HG03439 (cell line): ENCODE measurements around the gene COL8A1.
"Not testable (repeated sequence)": the region's sequence is repeated elsewhere in the genome, so short reads cannot be mapped to it uniquely, and the experiment has no call there.

Experiments used
- ATAC-seq: cut with Tn5 transposase; IDR thresholded peaks from one replicate; pipeline ENCODE4 v1.9.1; 2021; ENCODE audit warnings: mild to moderate bottlenecking, moderate library complexity; ENCODE audit not compliant: unreplicated experiment

The COL8A1 gene

DNA sequence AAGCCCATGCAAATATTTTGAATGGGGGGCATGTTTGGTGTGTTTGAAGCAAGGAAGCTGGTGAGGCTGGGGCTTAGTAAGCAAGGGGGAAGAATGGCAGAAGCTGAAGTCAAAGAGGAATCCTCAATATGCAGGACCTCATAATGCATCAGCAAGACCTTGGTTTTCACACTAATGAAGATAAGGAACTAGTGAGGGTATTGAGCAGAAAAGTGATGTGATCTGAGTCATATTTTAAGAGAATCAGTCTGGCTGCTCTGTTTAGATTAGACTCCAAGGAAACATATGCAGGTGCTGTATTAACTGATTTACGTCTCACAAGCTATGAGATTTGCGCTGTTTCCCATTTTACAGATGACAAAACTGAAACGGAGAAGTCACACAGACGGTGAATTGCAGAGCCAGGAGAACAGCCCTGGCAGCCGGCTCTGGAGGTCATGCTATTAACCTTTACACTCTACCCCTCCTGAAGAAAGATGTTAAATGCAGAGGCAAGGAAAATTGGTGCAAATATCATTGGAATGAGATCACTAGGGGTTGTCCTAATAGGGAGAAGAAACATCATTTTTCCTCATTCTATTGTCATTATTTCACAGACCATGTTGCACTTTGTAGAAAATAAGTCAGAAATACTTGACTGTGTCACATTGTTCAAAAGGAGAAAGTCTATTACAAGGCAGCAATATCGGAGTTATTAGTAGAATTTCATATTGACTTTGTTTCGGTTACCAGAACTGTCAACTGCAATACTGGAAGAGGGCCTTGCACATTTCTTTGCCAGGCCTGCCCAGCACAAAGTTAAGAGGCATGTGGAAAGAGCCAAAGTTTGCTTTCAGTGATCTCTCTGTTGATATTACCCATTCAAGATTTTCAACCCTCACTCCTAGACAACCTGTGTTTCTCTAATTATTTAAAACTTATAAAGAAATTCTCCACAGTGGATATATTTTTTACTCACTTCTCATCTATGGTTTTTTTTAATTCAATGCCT, 64.9 kb downstream of the COL8A1 start:
- ATAC-seq: no peak

DNA sequence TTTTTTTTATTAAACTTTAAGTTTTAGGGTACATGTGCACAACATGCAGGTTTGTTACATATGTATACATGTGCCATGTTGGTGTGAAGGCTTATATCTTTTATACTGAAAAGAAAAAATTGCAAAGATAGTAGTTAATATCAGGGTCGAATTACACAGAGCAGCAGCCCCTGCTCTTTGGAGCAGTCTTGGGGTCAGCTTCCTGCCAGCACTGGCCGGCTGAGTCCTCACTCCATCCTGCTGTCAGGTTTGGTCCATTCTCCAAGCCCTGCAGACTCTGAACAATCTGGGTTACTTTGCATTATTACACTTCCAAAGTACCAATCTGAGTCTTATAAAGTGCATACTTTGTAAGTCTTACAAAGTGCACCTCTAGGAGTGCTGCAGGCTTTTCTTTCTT, 66.0 kb downstream of the COL8A1 start:
- no peak for ATAC-seq

DNA sequence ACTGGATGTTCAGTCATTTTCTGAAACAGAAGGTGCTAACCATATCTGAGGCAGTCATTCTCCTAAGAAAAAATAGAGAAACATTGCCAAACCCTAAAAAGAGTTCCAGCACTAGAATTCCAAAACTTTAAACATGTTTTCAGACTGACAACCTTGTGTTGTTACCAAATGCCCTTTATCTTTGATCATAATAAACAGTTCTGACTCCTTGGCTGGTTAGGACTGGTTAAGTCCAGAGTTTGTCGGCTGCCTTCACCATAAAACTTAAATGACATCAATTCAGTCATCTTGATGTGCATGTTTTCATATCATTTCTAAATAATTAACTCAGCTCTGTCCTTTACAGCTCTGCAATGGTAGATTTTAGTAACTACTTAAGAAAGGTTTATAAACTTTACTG, 68.0 kb downstream of the COL8A1 start:
- ATAC-seq: no peak

DNA sequence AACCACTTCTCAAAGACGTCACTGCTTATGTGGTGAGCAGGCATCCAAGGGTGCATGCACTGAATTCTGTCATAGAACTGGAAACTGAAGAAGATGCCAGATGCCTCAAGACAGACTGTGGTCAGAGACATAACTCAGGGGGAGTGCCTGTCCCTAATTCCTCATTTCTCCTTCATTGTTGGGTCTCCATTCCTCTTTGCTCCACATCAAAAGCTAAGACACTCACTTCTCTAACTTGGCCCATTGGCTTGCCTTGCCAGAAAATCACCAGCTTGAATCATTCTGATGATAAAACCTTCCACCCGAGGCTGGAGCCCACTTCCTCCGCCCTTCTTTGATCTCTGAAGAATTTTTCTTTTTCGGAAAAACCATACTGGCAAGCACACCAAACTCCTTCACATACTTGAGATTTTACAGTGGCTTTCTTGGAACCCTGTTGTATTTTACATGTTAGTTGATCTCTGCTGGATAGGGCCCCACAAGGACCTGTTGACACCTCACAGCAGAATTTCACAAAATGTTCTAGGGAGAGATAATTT, 69.9 kb downstream of the COL8A1 start:
- no peak for ATAC-seq

DNA sequence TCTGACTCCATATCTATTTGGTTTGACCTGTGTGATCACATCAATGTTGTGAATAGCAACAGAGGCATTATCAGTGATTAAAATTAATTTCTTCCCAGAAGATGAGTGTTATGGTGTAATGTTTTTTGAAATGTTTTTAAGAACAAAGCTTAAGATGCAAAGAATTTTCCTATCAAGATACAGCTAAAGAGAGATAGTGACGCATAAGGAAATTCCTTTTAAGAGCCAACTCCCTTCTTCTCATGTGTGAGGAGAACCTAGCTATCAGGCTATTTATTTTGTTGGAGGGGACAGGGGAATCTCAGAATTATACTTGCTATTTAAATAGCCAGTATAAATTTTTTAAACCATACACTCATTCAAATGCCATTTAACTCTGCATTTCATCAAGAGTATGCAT, 71.3 kb downstream of the COL8A1 start:
- no peak for ATAC-seq

DNA sequence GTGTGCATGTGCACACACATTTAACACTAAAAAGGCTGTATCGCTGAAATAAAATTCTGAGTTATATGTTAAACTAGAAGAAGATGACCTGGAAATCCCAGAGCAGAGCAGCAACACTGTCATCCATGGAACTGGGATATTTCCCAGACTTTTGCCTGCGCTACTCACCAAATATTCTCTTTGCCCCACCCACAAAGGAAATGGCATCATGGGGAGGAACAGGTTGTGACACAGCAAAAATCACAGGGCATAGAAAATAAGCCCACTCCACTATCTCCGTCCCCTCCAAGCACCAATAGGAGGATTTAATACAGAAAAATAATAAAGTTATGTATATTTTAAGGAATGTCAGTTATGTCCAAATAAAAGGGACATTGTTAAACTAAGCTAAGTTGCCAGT, 71.7 kb downstream of the COL8A1 start:
- no peak for ATAC-seq

DNA sequence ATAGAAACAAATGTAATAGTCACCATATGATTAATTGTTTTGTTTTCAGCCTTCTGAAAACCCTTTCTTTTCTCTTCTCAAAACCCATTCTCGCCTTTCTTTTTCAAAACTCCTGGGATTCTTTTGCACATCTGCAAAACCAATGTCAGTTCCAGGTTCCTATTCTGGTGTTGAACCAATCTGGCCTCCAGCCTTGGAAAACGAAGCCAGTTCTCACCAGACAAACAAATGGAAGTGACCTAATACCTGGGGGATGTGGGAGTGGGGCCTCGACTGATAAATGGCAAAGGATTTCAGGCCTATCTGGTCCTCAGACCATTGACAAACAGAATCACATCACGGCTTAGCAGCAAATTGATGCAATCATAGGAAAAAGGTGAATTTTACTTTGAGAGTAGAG, 73.0 kb downstream of the COL8A1 start:
- no peak for ATAC-seq

DNA sequence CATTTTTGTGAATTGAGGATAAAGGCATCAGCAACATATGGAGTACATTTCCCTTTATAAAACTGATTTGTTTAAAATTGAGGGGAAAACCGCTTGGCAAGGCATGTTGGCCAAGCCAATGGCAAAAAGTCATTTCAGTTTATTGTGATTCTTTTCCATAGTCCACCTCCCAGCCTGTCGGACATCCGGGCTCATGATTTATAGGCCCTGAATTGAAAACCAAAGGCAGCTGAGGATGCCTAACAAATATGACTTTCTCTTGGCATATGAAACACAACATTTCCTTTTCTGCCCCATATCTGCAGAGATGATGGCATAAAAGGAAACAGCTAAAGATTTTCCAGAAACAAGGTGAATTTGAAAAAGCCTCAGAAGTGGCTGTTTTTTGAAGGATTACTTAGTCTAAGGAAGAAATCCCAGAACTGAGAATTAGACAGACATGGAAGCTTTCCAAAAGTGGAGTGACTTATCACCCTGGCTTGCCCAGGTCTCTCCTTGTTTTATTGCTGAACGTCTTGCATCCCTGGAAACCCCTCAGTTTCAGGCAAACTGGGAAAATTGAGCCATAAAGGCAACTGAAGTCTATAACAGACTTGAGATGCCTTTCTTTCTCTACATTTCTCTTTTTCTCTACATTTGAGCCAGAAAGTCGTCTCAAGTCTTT, 74.0 kb downstream of the COL8A1 start:
- no peak for ATAC-seq

DNA sequence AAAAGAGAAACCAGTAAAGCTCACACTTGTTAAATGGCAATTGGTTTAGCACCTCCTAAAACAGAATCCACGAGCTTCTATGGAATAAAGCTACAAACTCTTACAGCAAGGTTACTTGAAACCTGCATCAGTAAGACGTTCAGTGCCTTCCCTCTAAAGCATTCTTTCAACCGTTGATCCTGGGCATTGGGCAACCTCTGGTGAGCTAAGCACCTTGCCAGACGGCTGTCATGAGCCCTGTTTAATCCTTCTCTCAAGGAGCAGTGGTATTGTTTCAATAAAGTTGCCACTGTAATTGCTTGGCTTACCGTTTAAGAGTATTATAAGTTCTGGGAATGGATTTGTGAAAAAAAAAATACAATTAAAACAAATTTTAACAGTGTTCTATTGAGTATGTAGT, 75.0 kb downstream of the COL8A1 start:
- ATAC-seq: no peak

DNA sequence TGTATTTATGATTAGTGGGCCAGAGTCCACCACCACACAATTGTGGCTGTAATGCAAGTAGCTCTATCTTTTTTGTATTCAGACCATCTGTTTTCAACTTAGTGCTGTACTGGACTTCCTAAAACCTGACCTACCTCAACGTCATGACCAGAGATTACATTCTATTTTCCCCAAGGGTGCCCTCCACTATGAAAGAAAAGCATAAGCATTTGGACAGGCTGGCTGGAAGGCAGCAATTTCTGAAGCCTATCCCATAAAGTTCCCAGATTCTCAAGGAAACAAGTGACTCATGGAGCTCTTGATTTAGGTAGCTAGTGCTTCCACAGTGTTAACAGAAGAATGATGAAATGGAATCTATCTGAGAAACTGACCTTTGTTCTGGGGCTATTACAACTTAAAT, 75.8 kb downstream of the COL8A1 start:
- no peak for ATAC-seq

DNA sequence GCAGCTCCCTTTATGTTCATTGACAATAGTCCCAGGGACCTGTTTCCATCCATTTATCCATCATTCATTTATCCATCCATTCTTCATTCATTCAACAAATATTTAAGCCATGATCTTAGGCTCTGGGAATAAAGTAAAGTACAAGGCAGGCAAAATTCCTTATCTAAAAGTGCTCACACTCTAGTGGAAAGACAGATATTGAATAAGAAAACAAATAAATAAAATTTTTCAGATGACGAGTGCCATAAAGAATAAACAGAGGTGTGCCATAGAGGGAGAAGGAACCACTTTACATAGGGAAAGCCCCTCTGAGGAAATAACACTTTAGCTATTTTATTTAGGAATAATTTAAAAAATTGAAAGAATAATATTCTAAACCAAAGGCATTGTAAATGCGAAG, 76.2 kb downstream of the COL8A1 start:
- no peak for ATAC-seq

DNA sequence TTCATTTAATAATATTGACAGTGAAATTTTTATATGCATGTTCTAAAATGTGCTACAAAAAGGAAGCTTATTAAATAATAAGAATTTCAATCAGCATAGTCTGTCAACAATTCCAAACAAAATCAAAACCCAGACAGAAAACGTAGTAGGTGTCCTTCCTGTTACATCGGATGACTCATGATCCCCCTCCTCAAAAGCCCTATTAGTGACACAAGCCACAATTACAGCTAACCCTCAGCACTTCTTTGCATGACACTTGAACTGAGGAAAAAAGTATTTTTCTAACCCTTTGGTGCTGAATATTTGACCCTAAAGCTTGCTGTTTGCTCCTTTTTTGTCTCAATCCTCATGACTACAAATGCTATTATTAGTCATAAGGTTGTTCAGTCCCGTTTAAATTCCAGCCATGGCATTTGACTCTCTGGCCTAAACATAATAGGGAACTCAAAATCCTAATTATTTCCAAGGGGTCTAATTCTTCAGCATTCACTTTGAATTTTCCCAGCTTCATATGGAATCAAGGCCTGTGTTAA, 78.1 kb downstream of the COL8A1 start:
- ATAC-seq: no peak

DNA sequence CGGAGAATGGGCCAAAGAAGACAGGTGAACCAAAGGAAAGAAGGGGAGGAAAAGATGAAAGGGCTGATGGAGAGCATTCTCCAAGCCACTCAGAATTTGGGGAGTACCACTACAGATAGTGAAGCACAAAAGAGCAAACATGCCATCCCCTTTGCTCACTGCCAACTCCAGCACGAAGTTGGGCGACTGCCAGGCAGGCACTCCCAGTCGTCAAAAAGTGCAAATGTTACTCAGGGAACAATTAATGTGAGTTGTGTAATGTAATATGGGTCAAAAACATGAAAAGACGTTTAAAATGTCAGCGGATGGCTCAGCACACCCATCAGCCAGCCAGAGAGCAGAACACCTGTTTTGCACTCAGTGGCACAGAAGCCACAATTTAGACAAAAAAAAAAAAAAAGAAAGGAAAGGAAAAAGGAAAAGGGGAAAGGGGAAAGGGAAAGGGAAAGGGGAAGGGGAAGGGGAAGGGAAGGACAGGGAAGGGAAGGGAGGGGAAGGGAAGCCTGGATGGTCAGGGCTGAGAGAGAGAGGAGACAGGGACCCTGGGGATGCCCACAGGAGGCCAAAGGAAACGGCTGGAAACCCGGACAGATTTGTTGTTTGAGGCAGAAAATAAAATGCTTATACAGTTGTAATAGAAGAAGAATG, 82.7 kb downstream of the COL8A1 start:
- no peak for ATAC-seq

DNA sequence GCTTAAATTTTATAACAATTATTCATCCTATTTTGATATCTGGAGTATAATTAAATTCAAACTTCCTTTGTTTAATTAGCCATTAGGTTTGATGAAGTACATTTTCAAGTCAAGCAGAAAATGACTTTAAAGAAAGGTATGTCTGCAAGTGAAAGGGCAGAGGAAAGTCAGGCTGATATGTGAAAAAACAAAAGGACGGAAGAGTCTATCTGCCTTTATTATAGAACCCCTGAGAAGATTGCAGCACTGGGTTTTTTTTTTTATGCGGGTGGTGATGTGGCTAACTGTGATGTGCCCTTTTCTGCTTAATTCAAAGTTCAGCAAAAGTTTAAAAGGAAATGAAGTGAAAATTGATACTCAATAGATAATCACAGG, 83.2 kb downstream of the COL8A1 start:
- no peak for ATAC-seq

DNA sequence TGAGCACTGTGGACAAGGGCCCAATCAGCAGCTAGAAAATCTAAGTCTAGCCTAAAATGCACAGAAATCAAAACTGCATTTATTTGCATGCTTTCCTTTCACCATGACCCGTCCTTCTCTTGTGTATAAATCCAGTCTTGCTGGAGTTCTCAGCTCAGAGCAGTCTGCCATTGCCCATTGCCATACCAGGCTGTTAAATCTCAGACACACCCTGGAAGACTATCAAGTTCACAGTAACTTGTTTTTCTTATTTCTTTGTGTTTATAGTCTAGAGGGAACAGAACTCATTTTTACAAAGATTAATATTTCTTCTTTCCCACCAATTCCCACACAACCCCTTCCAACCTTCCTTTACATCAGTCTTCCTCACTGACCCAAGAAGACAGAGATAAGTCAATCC, 85.9 kb downstream of the COL8A1 start:
- no peak for ATAC-seq

DNA sequence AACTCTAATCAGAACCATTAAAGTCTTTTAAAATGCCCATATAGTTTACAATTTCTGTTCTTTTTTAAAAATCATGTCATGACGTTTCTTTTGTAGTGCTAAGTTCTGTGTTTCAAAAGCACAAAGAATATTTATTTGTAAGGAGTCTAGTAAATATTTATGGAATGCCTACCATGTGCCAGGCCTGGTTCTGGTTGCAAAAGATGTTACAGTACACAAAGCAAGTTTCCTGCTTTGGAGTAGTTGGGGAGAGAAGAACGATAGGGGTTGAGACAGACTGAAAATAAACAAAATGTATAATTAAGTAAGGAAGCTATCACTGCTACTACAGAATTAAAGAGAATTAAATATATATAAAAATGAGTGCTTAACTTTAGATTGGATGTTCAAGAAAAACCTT, 92.5 kb downstream of the COL8A1 start:
- no peak for ATAC-seq

DNA sequence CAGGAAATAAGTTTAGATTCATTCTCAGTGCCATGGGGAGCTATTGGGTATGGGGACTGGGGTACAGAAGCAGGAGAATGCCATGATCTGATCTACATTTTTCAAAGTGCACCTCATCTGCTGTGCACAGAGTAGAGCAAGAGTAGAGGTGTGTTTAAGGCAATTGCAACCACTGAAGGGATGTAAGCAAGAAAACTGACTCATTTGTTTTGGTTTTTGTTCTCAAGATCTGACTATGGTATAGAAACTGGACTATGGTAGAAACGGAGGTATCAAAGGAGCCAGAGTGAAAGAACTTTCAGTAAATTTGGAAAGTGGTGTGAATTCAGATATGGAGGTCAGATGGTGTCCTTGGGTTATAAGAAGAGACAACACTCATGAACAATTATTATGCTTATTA, 93.1 kb downstream of the COL8A1 start:
- ATAC-seq: no peak

DNA sequence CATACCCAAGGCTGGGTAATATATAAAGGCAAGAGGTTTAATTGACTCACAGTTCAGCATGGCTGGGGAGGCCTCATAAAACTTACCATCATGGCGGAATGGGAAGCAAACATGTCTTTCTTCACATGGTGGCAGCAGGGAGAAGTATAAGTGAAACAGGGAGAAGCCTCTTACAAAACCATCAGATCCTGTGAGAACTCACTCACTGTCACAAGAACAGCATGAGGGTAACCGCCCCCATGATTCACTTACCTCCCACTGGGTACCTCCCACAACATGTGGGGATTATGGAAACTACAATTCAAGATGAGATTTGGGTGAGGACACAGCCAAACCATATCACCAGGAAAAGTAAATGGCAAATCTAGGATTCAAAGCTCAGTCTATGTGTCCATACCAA, 102.0 kb downstream of the COL8A1 start:
- not testable (repeated sequence) for ATAC-seq

DNA sequence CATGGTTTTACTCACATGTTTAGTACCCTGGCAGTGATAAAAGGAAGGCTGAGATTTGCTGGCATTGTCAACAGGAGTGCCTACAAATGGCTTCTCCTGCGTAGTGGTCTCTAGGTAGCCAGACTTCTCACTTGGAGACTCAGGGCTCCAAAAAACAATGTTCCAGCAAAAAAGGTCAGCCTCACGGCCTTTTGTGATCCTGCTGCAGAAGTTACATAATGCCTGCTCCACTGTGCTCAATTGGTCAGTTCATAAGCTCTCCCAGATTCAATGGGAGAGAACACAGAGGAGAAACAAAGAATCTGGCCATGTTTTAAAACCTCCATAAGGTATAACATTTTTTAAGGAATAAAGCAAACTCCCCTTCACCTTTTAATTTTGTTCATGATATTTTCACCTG, 103.2 kb downstream of the COL8A1 start:
- no peak for ATAC-seq

DNA sequence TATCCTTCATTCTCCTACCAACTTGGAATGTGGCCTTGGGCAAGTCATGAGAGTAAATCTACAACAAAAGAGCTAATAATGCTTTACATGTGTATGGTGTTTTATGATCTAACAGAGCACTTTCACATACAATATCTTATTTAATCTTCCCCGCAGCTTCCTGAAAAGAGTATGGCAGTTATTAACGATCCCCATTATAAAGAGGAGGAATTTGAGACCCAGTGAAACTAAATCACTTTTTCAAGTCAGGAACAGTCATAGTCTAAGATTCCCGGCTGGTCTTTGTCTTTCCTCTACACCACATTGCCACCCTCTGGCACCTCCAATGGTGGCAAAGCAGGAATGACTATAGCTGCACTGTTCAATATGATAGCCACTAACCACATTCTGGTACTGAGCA, 109.5 kb downstream of the COL8A1 start:
- ATAC-seq: no peak

DNA sequence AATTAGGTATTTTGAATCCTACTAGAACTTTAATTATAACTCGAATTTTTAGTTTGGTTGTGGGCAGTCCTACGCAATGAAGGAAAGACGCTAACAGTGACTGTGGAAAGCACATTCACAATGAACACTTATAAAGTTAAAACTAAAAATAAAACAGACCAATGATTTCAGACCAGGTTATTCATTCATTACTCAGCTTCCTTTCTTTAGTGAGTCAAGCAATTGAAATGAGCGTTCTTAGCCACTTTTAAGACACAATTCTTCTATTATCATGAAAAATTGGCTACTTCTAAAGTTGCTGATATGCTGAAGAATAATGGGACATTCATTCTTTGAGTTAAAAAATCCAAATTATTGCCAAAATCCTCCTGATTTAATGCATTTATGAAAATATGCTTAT, 113.3 kb downstream of the COL8A1 start:
- ATAC-seq: no peak
